ENCODE results near the gene ASCC1.

- TF ChIP-seq POLR2A (IDR thresholded peaks at IDR 0.05; ENCODE audit: low read depth): no peak
- no peak for TF ChIP-seq CTCF (IDR thresholded peaks at IDR 0.05)
These were observed 147.1 kb downstream of the ASCC1 start for GRCh38 chr10:72068901-72069446.

Measured in esophagus muscularis mucosa (tissue), 3 donors.